Caco-2 (cell line): ENCODE results near the gene REL. TPM values are rescaled to one million over a fixed set of nuclear protein-coding genes. Genes with fewer than 3 reads are reported as not detected.

Experiments used
- BruUV-seq: library from RNA; stranded (reverse); fragments of 400-500 nt; replicated peaks from 2 replicates; lab custom pipeline; 2021; lab: Mats Ljungman, UMichigan
- CTCF ChIA-PET: fragments of 300-600 bp; sonication (Branson Sonifier 250); formaldehyde crosslinking; loops from one replicate; lab custom pipeline; 2022; ENCODE audit warnings: antibody characterized with exemption; lab: Charles Lee
- POLR2A ChIA-PET: fragments of 300-600 bp; sonication (Branson Sonifier 250); formaldehyde crosslinking; loops from one replicate; lab custom pipeline; 2022; ENCODE audit warnings: antibody characterized with exemption; lab: Charles Lee
- DNase-seq, 2 experiments: peaks; one replicate each; pipeline versions ENCODE4 v3.0.0 to v3.0.0-alpha.2; 2020 to 2022
- H3K27me3 ChIP-seq: replicated peaks from 2 replicates; pipeline ENCODE4 v1.6.0; 2011; ENCODE audit warnings: low read length; ENCODE audit not compliant: control insufficient read depth, insufficient read depth
- H3K36me3 ChIP-seq: 2 replicates; pipeline ENCODE4 v1.5.1; 2011; ENCODE audit warnings: low read length; ENCODE audit not compliant: control insufficient read depth, insufficient read depth
- H3K4me1 ChIP-seq: fragments of 250-450 bp; sonication (Bioruptor Pico); 2 replicates; pipeline ENCODE4 v1.5.1; 2020; ENCODE audit warnings: mild to moderate bottlenecking
- H3K4me3 ChIP-seq: 2 replicates; pipeline ENCODE4 v1.5.1; 2011; ENCODE audit warnings: low read depth, mild to moderate bottlenecking, control low read depth, low read length
- H3K9me3 ChIP-seq: fragments of 250-450 bp; sonication (Bioruptor Pico); 2 replicates; pipeline ENCODE4 v1.5.1; 2020; ENCODE audit warnings: mild to moderate bottlenecking, moderate library complexity
- H3K27ac Mint-ChIP-seq: one replicate; pipeline ENCODE4 v1.8.0; 2022; ENCODE audit warnings: mixed read lengths; ENCODE audit not compliant: unreplicated experiment
- H3K27me3 Mint-ChIP-seq: one replicate; pipeline ENCODE4 v1.8.0; 2022; ENCODE audit warnings: mixed read lengths; ENCODE audit not compliant: insufficient read depth, unreplicated experiment
- H3K36me3 Mint-ChIP-seq: one replicate; pipeline ENCODE4 v1.8.0; 2022; ENCODE audit warnings: mild to moderate bottlenecking, mixed read lengths; ENCODE audit not compliant: insufficient read depth, unreplicated experiment
- H3K4me1 Mint-ChIP-seq: one replicate; pipeline ENCODE4 v1.8.0; 2022; ENCODE audit warnings: low read depth, mixed read lengths; ENCODE audit not compliant: unreplicated experiment
- H3K4me3 Mint-ChIP-seq: one replicate; pipeline ENCODE4 v1.8.0; 2022; ENCODE audit warnings: mild to moderate bottlenecking, moderate library complexity, mixed read lengths; ENCODE audit not compliant: unreplicated experiment
- H3K9me3 Mint-ChIP-seq: one replicate; pipeline ENCODE4 v1.8.0; 2022; ENCODE audit warnings: mixed read lengths; ENCODE audit not compliant: unreplicated experiment
- CTCF ChIP-seq, 2 experiments: fragments of 200-600 bp in 1 of 2; IDR thresholded peaks; 1 replicate in 1 of 2; 2 replicates in 1 of 2; pipeline versions ENCODE4 v1.5.1 to v1.8.0; 2011 to 2022; ENCODE audit warnings: antibody characterized with exemption in 1 of 2, control low read depth in 1 of 2, inconsistent platforms in 1 of 2, low read depth in 1 of 2, low read length in 1 of 2, mild to moderate bottlenecking in 1 of 2, moderate library complexity in 1 of 2; ENCODE audit not compliant: insufficient read depth in 1 of 2, severe bottlenecking in 1 of 2, unreplicated experiment in 1 of 2
- intact Hi-C: fragments of 100-400 bp; cut with micrococcal nuclease; formaldehyde crosslinking; loops from one replicate; pipeline ENCODE4 v1.10.0; 2022; ENCODE audit not compliant: unreplicated experiment
- total RNA-seq: library from RNA; stranded (reverse); gene quantifications from 2 replicates; pipeline ENCODE4 v1.2.3, GENCODE V29; 2022

REL gene
- total RNA-seq, 1 experiment from 2014 or later = 12.2 TPM

GRCh38 chr2:60974652-60975051 is 93.3 kb downstream of the REL start:
- DNase-seq = no peak
- H3K4me1 Mint-ChIP-seq = no peaks in the 10 kb centered on the region
- Histone ChIP-seq H3K36me3 (no peaks in the 10 kb centered on the region), H3K9me3 (no peaks in the 10 kb centered on the region), H3K4me3 (no peak overlapping the region), H3K4me1 (no peaks in the 10 kb centered on the region), H3K27me3 (no peaks in the 10 kb centered on the region)
- H3K27me3 Mint-ChIP-seq = no peaks in the 10 kb centered on the region
- intact Hi-C loops = no loop called here
- no TSS peak for BruUV-seq
- no peak overlapping the region for H3K4me3 Mint-ChIP-seq
- TF ChIP-seq CTCF (IDR thresholded peaks at IDR 0.05; ENCODE audit: insufficient read depth in 1 of 2, low read depth in 1 of 2, low read length in 1 of 2, severe bottlenecking in 1 of 2, unreplicated experiment in 1 of 2) = no peak
- POLR2A ChIA-PET = no interaction called here
- CTCF ChIA-PET = interaction anchor here (0.7 kb wide), 1 partner anchor 26 kb away, joined by 4 read pairs; no protein-coding TSS in a partner anchor
- no peak overlapping the region for H3K27ac Mint-ChIP-seq
- no peaks in the 10 kb centered on the region for H3K9me3 Mint-ChIP-seq
- H3K36me3 Mint-ChIP-seq = no peaks in the 10 kb centered on the region

Other genes starting within 250 kb of the REL start
- 14.0 and 14.4 TPM in 2 replicates for gene PAPOLG, start 125.3 kb upstream of the REL start, total RNA-seq
- 36.6 and 37.4 TPM in 2 replicates for gene PEX13, start 136.1 kb downstream of the REL start, total RNA-seq
- gene PUS10, start 136.7 kb downstream of the REL start, total RNA-seq = 10.0 and 12.1 TPM in 2 replicates
- 13.3 and 14.3 TPM in 2 replicates for gene SANBR, start 184.3 kb downstream of the REL start, total RNA-seq